HCT116 (cell line): ENCODE results near the gene ARHGEF39. TPM values are rescaled to one million over a fixed set of nuclear protein-coding genes. Genes with fewer than 3 reads are reported as not detected.
"Not testable (repeated sequence)": the region's sequence is repeated elsewhere in the genome, so short reads cannot be mapped to it uniquely, and the experiment has no call there.

ENCODE experiments used
- ATAC-seq: fragments of 200-7000 bp; cut with Tn5 transposase; 2 replicates; pipeline ENCODE4 v1.9.1; 2020; ENCODE audit warnings: mild to moderate bottlenecking, moderate library complexity
- BruUV-seq: library from RNA; stranded (reverse); fragments of 400-500 nt; replicated peaks from 2 replicates; lab custom pipeline; 2021; lab: Mats Ljungman, UMichigan
- CTCF ChIA-PET: fragments of 300-600 bp; sonication (Branson Sonifier 250); formaldehyde crosslinking; loops from one replicate; lab custom pipeline; 2021; ENCODE audit warnings: antibody characterized with exemption; lab: Charles Lee
- POLR2A ChIA-PET: fragments of 300-600, 350-600 bp; sonication (Branson Sonifier 250); formaldehyde crosslinking; loops from one replicate; lab custom pipeline; 2021; ENCODE audit warnings: antibody characterized with exemption; lab: Charles Lee
- RAD21 ChIA-PET, 2 experiments: fragments of 300-600 bp; sonication (Branson Sonifier 250); formaldehyde crosslinking; loops; one replicate each; lab custom pipeline; 2023; ENCODE audit warnings: low total read pairs in 2 of 2; ENCODE audit not compliant: uncharacterized antibody in 2 of 2, unreplicated experiment in 2 of 2, low non-redundant PET in 1 of 2; lab: Charles Lee
- DNase-seq: peaks from one replicate; pipeline ENCODE4 v3.0.0-alpha.2; 2010; ENCODE audit warnings: low read depth, low spot score
- H2AFZ ChIP-seq: fragments of 200-600 bp; shearing (Covaris generic), sonication (generic); 2 replicates; pipeline ENCODE4 v1.6.1; 2017; ENCODE audit warnings: low read depth, mixed run types, mixed read lengths, antibody characterized with exemption, low read length; ENCODE audit not compliant: poor library complexity, severe bottlenecking
- H3K27ac ChIP-seq: 2 replicates; pipeline ENCODE4 v1.5.1; 2012; ENCODE audit warnings: low read depth, low read length
- H3K27me3 ChIP-seq: fragments of 200-600 bp; sonication (generic); 2 replicates; pipeline ENCODE4 v1.6.1; 2016; ENCODE audit warnings: mixed run types, low read length, mixed read lengths; ENCODE audit not compliant: insufficient read depth
- H3K36me3 ChIP-seq, 2 experiments: fragments of 200-500 bp in 1 of 2; fragments of 200-600 bp in 1 of 2; sonication (Bioruptor generic) in 1 of 2; sonication (generic) in 1 of 2; 2 replicates each; pipeline versions ENCODE4 v1.5.1 to v1.6.1; 2014 to 2016; ENCODE audit warnings: low read length in 2 of 2, inconsistent platforms in 1 of 2, mixed read lengths in 1 of 2, mixed run types in 1 of 2; ENCODE audit not compliant: insufficient read depth in 2 of 2, control insufficient read depth in 1 of 2
- H3K4me1 ChIP-seq, 2 experiments: fragments of 200-600 bp in 1 of 2; sonication (generic) in 1 of 2; 2 replicates each; pipeline versions ENCODE4 v1.5.1 to v1.6.1; 2012 to 2017; ENCODE audit warnings: low read length in 2 of 2, inconsistent platforms in 1 of 2, mild to moderate bottlenecking in 1 of 2, mixed read lengths in 1 of 2, mixed run types in 1 of 2, moderate library complexity in 1 of 2; ENCODE audit not compliant: insufficient read depth in 2 of 2, control insufficient read depth in 1 of 2
- H3K4me2 ChIP-seq: fragments of 200-600 bp; sonication (generic); 2 replicates; pipeline ENCODE4 v1.6.1; 2017; ENCODE audit warnings: mixed run types, low read length, mixed read lengths
- H3K4me3 ChIP-seq, 2 experiments: fragments of 200-600 bp in 1 of 2; sonication (generic) in 1 of 2; replicated peaks in 1 of 2; 2 replicates each; pipeline ENCODE4 v1.5.1; 2011 to 2016; ENCODE audit warnings: low read length in 2 of 2, control low read depth in 1 of 2, low read depth in 1 of 2, mild to moderate bottlenecking in 1 of 2, mixed read lengths in 1 of 2, mixed run types in 1 of 2
- H3K79me2 ChIP-seq: fragments of 200-600 bp; sonication (generic); 2 replicates; pipeline ENCODE4 v1.6.1; 2017; ENCODE audit warnings: mild to moderate bottlenecking, mixed run types, low read length, moderate library complexity, mixed read lengths; ENCODE audit not compliant: insufficient read depth
- H3K9ac ChIP-seq: fragments of 200-600 bp; sonication (generic); 2 replicates; pipeline ENCODE4 v1.6.1; 2016; ENCODE audit warnings: low read length, mixed read lengths
- H3K9me2 ChIP-seq: fragments of 200-600 bp; sonication (generic), shearing (Covaris generic); 2 replicates; pipeline ENCODE4 v1.6.1; 2017; ENCODE audit warnings: mixed run types, mild to moderate bottlenecking, moderate library complexity; ENCODE audit not compliant: insufficient read depth
- H3K9me3 ChIP-seq, 2 experiments: fragments of 200-500 bp in 1 of 2; fragments of 200-600 bp in 1 of 2; sonication (Bioruptor generic) in 1 of 2; sonication (generic) in 1 of 2; 2 replicates each; pipeline ENCODE4 v1.6.1; 2014 to 2017; ENCODE audit warnings: low read length in 2 of 2, mixed read lengths in 2 of 2, inconsistent platforms in 1 of 2, low read depth in 1 of 2, mild to moderate bottlenecking in 1 of 2, mixed run types in 1 of 2, moderate library complexity in 1 of 2; ENCODE audit not compliant: control insufficient read depth in 1 of 2, insufficient read depth in 1 of 2
- H4K20me1 ChIP-seq: fragments of 200-600 bp; sonication (generic), shearing (Covaris generic); 2 replicates; pipeline ENCODE4 v1.6.1; 2017; ENCODE audit warnings: mixed run types, mild to moderate bottlenecking, moderate library complexity; ENCODE audit not compliant: insufficient read depth
- EZH2 ChIP-seq: fragments of 200-600 bp; sonication (generic); IDR thresholded peaks from 2 replicates; pipeline ENCODE4 v1.6.1; 2017; ENCODE audit warnings: antibody characterized with exemption, mixed run types
- intact Hi-C: fragments of 100-400 bp; cut with micrococcal nuclease; formaldehyde crosslinking; loops from 2 replicates; pipeline ENCODE4 v1.10.0; 2022
- total RNA-seq: library from RNA; stranded (reverse); gene quantifications from one replicate; pipeline ENCODE4 v1.2.1, GENCODE V29; 2021; ENCODE audit not compliant: unreplicated experiment
- TF ChIP-seq, protein P1 (sequence below), 3 experiments: fragments of 200-600 bp in 1 of 3; sonication (generic) in 1 of 3; IDR thresholded peaks in 2 of 3; conservative IDR thresholded peaks in 1 of 3; 2 replicates each; pipeline ENCODE4 v1.5.1; 2012 to 2017; ENCODE audit warnings: low read depth in 2 of 3, low read length in 2 of 3, antibody characterized with exemption in 1 of 3, borderline replicate concordance in 1 of 3, control low read depth in 1 of 3, mild to moderate bottlenecking in 1 of 3, mixed read lengths in 1 of 3, mixed run types in 1 of 3, moderate library complexity in 1 of 3; ENCODE audit not compliant: insufficient read depth in 1 of 3

ARHGEF39 gene
- total RNA-seq, 1 experiment from 2014 or later = 29.8 TPM

DNA sequence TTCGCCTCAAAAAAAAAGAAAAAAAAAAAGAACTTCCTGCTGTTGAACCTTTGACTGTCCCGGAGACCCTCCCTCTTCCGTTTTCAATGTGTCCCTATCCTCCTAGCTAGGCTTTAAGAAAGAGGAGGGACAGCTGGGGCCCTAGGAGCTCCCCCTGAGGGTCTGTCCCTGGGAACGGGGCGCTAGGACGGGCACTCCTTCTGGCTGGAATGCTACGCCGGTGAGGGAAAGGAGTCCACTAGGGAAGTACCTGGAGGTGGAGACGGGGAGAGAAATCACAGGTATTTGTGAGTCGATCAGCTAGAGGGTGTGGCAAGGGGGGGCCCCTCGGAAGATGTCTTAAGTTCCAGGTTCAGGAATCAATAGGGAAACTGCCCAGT, 18.9 kb downstream of the ARHGEF39 start:
- peak overlapping the region; percentile 52 for H3K9ac ChIP-seq
- no peaks in the 10 kb centered on the region for H3K79me2 ChIP-seq
- H3K4me2 ChIP-seq = peak overlapping the region; percentile 78
- ChIA-PET CTCF (interaction anchor here (0.8 to 2.3 kb wide), 6 partner anchors 11 to 93 kb away, joined by 3 to 12 read pairs (median 4); partner anchors contain the start of genes CCDC107, CREB3, RMRP and TLN1), RAD21 (interaction anchor here in 1 of 2 experiments (1.0 kb wide), 1 partner anchor 45 kb away, joined by 3 read pairs; no protein-coding TSS in a partner anchor), POLR2A (interaction anchor here (1.7 kb wide), 1 partner anchor 11 kb away, joined by 6 read pairs; the partner anchor contains the start of genes CCDC107 and RMRP)
- H4K20me1 ChIP-seq = no peaks in the 10 kb centered on the region
- DNase-seq (peak; percentile 22), ATAC-seq (peak; percentile 61)
- peak overlapping the region; percentile 49 for H2AFZ ChIP-seq
- H3K4me1 ChIP-seq = peaks cover 6 to 20% of the 10 kb centered on the region in 2 experiments; a peak in 3 of 4 replicates
- H3K27me3 ChIP-seq = no peaks in the 10 kb centered on the region
- intact Hi-C loops = no loop called here
- H3K36me3 ChIP-seq = no peaks in the 10 kb centered on the region
- H3K27ac ChIP-seq = peak overlapping the region; percentile 56
- H3K9me3 ChIP-seq = no peaks in the 10 kb centered on the region
- TF ChIP-seq, protein P1, sequence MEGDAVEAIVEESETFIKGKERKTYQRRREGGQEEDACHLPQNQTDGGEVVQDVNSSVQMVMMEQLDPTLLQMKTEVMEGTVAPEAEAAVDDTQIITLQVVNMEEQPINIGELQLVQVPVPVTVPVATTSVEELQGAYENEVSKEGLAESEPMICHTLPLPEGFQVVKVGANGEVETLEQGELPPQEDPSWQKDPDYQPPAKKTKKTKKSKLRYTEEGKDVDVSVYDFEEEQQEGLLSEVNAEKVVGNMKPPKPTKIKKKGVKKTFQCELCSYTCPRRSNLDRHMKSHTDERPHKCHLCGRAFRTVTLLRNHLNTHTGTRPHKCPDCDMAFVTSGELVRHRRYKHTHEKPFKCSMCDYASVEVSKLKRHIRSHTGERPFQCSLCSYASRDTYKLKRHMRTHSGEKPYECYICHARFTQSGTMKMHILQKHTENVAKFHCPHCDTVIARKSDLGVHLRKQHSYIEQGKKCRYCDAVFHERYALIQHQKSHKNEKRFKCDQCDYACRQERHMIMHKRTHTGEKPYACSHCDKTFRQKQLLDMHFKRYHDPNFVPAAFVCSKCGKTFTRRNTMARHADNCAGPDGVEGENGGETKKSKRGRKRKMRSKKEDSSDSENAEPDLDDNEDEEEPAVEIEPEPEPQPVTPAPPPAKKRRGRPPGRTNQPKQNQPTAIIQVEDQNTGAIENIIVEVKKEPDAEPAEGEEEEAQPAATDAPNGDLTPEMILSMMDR (IDR thresholded peaks at IDR 0.05 in 2 of 3, conservative IDR thresholded peaks at IDR 0.05 in 1 of 3; ENCODE audit: borderline replicate concordance in 1 of 3, insufficient read depth in 1 of 3, low read depth in 2 of 3, low read length in 2 of 3) = peak in 1 of 3 experiments; percentile 22; a peak in 3 of 6 replicates
- no peak for TF ChIP-seq EZH2
- TSS peak; percentile 71 for BruUV-seq
- no peaks in the 10 kb centered on the region for H3K9me2 ChIP-seq
- peak overlapping the region; percentile 56 to 62 for H3K4me3 ChIP-seq

DNA sequence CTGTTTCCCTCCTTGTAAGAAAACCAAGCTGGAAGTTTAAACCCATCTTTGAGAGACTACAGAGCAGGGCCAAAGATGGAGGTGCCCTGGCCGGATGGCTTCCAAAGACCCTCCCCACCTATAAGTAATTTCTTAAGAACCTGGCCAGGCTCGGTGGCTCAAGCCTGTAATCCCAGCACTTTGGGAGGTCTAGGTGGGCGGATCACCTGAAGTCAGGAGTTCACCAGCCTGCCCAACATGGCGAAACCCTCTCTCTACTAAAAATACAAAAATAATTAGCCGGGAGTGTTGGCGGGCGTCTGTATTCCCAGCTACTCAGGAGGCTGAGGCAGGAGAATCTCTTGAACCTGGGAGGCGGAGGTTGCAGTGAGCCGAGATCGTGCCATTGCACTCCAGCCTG, 19.3 kb downstream of the ARHGEF39 start:
- H3K79me2 ChIP-seq, ATAC-seq, H3K9me3 ChIP-seq, BruUV-seq, H4K20me1 ChIP-seq, H3K27me3 ChIP-seq, H2AFZ ChIP-seq, intact Hi-C loops, DNase-seq, H3K9me2 ChIP-seq, H3K36me3 ChIP-seq: not testable (repeated sequence)
- Histone ChIP-seq H3K4me2 (peak overlapping the region; percentile 78), H3K9ac (peak overlapping the region; percentile 52), H3K4me1 (peaks cover 6 to 20% of the 10 kb centered on the region in 2 experiments; a peak in 3 of 4 replicates), H3K27ac (peak overlapping the region; percentile 56), H3K4me3 (peak overlapping the region; percentile 56 to 62)
- ChIA-PET RAD21 (interaction anchor here in 1 of 2 experiments (1.0 kb wide), 1 partner anchor 46 kb away, joined by 3 read pairs; no protein-coding TSS in a partner anchor), POLR2A (interaction anchor here (1.7 kb wide), 1 partner anchor 12 kb away, joined by 6 read pairs; the partner anchor contains the start of genes CCDC107 and RMRP), CTCF (interaction anchor here (1.3 to 2.3 kb wide), 4 partner anchors 11 to 90 kb away, joined by 3 to 12 read pairs (median 7); partner anchors contain the start of genes CCDC107, CREB3, RMRP and TLN1)
